Erythroblast (primary cell): ENCODE results near the gene SIGLEC6.
A peak's percentile ranks its signal among the peaks of the same experiment; 100 is the strongest.
"Not testable (repeated sequence)": the region's sequence is repeated elsewhere in the genome, so short reads cannot be mapped to it uniquely, and the experiment has no call there.

Experiments used
- DNase-seq, 2 experiments: peaks; one replicate each; lab custom pipeline; 2025; lab: John Stamatoyannopoulos, UW
- GATA1 ChIP-seq: IDR thresholded peaks from 2 replicates; pipeline ENCODE4 v1.6.1; 2011; ENCODE audit warnings: low read depth, mild to moderate bottlenecking, control low read depth, low read length, moderate library complexity
- POLR2A ChIP-seq: IDR thresholded peaks from 2 replicates; pipeline ENCODE4 v1.6.1; 2011; ENCODE audit warnings: mild to moderate bottlenecking, low read length

The SIGLEC6 gene

DNA sequence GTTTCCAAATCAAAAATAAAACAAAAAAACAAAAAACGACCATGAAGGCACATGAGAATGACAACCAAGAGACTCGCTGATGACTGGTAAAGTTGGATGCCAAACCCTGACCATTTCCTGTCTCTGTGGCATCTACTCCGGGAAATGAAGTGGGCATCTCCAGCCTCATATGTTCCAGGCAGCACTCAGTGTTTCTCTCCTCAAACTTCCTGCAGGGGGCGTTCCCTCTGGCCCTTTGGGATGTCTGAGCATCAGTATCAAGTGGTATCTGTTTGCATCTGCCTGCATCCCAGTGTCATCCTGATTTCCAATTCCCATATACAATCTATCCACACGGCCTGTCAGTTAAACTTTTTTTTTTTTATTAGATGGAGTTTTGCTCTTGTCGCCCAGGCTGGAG lies 20.1 kb downstream of the SIGLEC6 start:
- peak; percentile 38 to 63 for DNase-seq
- TF ChIP-seq GATA1 = no peak
- TF ChIP-seq POLR2A = no peak

DNA sequence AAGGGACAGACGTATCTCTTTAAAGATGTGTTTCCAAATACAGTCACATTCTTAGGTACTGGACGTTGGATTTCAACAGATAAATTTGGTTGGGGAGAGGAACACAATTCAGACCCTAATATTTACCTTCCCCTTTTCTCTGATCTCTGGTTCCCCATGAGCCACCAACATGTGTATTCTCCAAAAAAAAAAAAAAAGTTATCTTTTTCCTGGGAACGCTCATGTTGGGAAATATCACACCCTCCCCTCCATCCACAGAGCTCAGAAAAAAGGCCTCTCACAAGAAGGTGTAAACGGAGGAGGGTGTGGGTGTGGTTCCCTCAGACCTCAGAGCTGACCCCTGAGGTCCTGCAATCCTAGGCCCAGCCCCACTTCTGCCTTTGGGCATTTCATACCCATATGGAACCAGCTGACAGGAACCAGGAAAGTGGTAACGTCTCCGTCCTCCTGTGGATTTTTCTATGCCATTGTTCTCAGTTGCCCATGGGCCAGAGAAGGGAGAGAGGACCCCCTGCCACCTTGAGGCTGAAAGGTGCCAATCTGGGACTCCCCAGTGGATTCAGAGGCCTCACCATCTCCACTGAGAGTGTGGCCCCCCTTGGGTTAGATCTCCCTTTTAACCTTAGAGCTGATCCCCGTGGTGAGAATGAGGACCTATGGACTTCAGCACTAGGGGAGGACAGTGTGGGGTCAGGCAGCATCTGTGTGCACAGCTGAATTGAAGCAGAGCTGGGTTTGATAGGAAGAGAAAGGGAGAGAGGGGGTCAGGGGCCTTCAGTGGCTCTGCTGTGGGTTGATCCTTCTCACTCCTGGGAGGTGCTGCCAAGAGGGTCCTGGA lies 21.4 kb downstream of the SIGLEC6 start:
- no peak for DNase-seq
- TF ChIP-seq POLR2A = no peak
- no peak for TF ChIP-seq GATA1

DNA sequence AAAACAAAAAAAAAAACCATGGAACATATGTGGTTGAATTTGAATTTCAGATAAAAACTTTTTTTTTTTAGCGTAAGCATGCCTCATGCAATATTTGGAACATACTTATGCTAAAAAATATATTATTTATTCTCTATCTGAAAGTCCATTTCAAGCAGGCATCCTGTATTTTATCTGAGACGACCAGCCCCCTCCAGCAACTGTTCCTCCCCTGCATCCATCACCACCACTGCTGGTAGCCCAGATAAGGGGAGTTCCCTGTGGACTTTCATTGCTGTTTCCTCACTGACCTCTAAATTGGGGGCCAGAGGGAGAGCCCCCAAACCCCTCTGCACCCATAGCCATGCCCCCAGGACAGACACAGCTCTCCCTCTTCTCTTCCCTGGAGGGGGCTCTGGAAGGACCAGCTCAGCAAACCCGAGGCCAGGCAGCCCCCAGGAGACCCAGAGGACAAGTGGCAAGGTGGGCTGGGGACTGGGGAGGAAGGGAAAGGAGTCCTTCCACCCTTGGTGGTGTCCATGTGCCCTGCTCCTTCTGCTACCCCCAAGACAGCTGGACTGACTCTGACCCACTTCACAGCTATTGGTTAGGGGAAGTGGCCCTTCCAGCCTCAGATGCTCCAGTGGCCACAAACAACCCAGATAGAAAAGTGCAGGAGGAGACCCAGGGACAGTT lies 23.3 kb downstream of the SIGLEC6 start:
- no peak for TF ChIP-seq POLR2A
- TF ChIP-seq GATA1 = no peak
- DNase-seq = peak; percentile 83 to 91

DNA sequence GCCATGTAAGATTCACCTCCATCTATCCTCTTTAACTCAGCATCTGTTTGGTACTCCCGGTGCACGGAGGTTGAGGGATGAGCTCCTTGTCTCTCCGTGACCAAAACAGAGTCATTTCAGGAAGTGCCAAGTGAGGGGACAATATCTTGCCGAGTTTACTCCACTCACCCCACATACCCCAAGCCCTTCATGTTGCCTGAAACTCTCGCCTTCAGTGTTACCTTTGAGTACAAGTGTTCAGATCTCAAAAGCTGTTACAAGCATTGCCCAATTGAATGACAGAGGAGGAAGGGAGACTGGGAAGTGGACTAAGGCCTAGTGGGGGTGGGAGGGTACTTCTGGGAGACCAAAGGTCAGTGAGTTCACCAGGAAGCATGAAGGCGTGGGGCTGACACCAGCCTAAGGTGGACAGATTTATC lies 23.8 kb downstream of the SIGLEC6 start:
- TF ChIP-seq POLR2A (no peak), GATA1 (no peak)
- DNase-seq = peak in 1 of 2 experiments; percentile 68

DNA sequence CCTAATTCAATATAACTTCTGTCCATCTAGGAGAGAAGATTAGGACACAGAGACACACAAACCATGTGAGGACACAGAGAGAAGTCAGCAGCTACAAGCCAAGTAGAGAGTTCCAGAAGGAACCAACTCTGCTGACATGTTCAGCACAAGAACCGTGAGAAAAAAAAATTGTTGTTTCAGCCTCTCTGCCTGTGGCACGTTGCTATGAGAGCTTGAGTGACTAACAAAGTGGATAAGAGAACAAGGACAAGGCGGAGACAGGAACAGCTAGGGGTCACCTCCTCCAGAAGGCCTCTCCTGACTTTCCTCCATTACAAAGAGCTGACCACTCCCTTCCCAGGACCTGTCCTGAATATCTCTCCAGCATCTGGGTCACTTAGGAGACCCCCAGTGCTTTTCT lies 24.3 kb downstream of the SIGLEC6 start:
- no peak for DNase-seq
- TF ChIP-seq POLR2A = no peak
- no peak for TF ChIP-seq GATA1

DNA sequence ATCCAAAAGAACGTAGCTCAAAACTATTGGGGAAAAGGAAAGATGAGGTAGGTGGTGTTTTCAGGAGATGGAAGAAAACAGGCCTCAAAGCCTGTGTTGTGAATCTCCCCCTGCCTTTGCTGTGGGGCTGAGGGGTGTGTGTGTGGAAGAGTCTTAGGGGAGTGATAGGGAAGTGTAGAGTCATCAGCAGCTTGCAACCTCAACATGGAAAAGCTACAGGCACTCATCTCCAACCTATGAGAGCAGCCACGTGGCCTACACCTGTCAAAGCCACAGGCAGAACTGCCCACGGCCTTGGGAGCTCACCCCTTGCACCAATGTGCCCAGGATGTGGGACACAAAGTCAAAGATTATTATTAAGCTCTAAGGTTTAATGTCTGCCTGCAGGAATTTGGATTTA lies 25.6 kb downstream of the SIGLEC6 start:
- no peak for DNase-seq
- TF ChIP-seq POLR2A (no peak), GATA1 (no peak)

DNA sequence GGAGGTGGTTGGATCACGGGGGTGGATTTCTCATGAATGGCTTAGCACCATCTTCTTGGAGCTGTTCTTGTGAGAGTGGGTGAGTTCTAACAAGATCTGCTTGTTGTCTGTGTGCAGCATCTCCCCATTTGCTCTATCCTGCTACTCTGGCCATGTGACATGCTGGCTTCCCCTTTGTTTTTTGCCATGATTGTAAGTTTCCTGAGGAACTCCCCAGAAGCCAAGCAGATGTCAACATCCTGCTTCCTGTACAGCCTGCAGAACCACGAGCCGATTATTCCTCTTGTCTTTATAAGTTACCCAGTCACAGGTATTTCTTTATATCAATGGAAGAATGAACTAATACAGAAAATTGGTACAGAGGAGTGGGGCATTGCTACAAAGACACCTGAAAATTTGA lies 27.6 kb downstream of the SIGLEC6 start:
- TF ChIP-seq POLR2A (no peak), GATA1 (no peak)
- DNase-seq = no peak

DNA sequence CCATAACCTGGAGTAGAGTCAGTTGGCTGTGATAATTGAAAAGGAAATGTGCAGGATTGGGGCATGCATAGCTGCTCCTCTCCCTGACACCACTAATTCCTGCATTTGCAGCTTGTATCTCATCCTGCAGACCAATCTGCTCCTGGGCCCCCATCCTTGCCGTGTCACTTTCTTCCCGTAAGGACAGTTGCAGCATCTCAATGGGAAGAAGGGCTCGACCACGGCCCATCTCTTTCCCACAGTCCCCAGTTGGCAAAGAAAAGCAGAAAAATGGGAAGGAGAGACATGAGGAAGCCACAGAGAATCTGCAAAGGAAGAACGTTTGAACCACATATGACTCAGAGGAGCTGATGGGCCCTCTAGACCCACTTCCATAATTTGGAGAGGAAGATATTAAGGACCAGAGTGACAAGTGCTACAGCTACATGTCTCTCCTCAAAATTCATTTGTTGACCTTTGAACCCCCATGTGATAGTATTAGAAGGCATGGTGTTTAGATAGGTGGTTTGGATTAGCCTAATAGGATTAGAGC lies 28.1 kb downstream of the SIGLEC6 start:
- no peak for TF ChIP-seq POLR2A
- TF ChIP-seq GATA1 = no peak
- no peak for DNase-seq

DNA sequence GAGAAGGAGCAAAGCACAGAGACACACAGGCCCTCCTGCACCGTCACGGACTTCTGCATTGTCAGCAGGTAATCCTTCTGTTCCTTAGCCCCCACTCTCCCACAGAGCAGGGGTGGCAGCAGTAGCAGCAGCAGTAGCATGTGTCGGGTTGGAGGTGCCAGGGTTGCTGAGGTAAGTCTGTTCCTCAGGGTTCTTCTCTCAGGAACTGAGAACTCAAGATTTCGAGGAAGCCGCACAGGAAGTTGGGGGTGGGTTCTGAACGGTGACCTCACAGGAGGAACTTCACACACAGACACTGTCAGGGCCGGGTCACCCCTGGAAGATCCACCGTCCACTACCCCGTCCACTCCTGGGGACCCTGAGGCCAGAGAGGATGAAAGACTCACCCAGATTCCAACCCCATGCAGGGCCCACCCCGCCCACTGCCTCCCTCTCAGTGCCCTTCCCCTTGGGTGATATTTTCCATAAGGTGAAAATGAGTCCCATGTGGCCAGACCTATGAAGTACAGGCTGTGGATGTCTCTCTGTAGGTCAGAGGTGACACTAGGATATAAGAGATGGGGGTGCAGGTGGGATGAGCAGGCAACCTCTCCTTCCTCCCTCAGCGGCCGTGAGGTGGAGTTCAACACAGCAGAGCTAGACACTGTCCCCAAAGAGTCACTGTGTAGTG lies 29.7 kb downstream of the SIGLEC6 start, which contains the start of gene SIGLEC12:
Gene SIGLEC12 (minus strand): TSS at position 207 of the 670 bp plus-strand sequence. CDS start 67 bp downstream, at position 140.
- TF ChIP-seq GATA1 = no peak
- TF ChIP-seq POLR2A = no peak
- no peak for DNase-seq

DNA sequence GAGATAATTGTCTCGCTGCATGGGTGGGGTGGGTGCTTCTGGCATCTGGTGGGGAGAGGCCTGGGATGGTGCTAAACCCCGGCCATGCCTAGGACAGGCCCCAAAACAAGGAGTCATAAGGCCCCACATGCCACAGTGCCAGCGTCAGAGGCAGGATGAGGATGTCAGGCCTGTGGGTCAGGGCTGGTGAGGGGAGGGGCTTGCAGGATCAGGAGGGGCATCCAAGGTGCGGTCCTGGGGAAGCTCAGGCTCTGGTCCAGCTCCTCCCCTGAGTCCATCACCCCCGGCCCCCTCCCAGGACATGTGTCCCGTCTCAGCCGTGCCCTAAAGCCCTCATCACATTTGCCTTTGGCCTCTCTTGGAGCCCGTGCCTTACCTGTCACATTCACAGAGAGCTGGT lies 30.5 kb downstream of the SIGLEC6 start:
- DNase-seq = not testable (repeated sequence)

DNA sequence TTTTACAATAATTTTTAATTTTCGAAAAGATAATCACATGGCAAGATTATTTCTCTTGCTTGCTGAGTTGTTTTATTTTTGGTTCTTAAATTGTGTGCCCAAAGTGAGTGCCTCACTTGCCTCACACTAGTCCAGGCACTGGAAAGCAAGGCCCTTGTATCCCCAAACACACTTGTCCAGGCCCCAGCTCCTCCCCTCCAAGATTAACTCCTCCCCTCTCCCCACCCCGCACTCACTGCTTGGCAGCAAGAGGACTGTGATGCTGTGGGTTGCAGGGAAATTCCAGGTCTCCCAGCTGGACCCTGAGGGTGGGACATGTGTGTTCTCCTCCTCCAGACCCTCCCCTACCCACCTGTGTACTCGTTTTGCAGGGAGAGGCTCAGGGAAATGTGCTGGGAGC lies 33.8 kb downstream of the SIGLEC6 start:
- no peak for TF ChIP-seq POLR2A
- TF ChIP-seq GATA1 = no peak
- no peak for DNase-seq

DNA sequence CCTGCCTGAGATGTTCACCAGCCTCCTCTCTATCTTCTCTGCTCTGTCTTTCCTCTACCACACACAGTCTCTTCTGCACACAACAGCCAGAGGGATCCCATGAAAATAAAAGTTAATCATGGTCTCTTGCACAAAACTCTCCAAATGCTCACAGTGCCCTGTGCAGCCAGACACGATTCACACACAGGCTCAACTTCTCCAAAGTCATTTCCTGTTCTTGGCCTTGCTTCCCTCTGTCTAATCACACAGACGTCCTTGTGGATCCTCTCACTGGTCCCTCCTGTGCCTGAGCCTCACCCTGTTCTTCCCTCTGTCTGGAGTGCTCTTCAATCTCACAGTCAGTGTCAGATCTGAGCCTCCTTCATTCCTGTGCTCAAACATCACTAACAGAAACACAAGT lies 37.7 kb downstream of the SIGLEC6 start:
- DNase-seq = no peak
- TF ChIP-seq GATA1 (no peak), POLR2A (no peak)

DNA sequence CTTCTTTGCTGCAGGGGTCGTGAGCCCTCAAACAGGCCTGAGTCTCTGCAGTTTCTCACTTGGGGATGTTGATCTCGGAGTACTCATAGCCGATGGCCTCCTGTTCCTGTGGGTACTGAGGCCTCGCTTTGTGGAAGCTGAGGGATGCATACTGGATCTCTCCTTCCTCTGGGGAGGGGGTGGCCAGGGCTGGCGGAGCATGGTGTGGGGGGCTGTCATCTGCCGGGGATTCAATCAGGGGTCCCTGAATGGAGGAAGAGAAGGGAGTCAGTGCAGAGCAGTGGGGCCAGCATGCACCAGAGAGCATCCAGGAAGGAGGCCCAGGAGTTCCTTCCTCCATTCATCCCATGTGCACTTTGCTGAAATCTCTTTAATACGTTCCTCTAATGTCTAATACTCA lies 39.9 kb downstream of the SIGLEC6 start:
- DNase-seq = no peak
- TF ChIP-seq POLR2A (no peak), GATA1 (no peak)

DNA sequence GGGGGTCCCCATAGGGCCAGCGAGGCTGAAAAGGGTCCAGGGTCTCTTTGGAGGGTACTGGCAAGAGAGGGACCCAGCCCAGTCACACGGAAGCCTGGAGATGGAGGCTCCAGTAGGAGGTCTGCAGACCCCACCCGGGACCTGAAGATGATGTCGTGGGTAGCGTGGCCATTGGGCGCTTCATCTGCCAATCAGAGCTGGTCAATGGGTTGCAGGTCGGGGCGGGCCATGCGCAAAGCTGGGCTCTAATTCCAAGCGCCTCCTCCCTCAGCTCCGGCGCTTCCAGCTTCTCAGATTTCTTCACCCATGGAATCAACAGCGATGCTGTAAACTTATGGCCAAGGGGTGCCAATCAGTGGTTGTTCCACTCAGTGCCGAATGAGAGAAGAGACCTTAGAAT lies 40.8 kb downstream of the SIGLEC6 start:
- TF ChIP-seq GATA1 = no peak
- no peak for TF ChIP-seq POLR2A
- no peak for DNase-seq
